ENCODE measurements around the gene ZGPAT.

DNA sequence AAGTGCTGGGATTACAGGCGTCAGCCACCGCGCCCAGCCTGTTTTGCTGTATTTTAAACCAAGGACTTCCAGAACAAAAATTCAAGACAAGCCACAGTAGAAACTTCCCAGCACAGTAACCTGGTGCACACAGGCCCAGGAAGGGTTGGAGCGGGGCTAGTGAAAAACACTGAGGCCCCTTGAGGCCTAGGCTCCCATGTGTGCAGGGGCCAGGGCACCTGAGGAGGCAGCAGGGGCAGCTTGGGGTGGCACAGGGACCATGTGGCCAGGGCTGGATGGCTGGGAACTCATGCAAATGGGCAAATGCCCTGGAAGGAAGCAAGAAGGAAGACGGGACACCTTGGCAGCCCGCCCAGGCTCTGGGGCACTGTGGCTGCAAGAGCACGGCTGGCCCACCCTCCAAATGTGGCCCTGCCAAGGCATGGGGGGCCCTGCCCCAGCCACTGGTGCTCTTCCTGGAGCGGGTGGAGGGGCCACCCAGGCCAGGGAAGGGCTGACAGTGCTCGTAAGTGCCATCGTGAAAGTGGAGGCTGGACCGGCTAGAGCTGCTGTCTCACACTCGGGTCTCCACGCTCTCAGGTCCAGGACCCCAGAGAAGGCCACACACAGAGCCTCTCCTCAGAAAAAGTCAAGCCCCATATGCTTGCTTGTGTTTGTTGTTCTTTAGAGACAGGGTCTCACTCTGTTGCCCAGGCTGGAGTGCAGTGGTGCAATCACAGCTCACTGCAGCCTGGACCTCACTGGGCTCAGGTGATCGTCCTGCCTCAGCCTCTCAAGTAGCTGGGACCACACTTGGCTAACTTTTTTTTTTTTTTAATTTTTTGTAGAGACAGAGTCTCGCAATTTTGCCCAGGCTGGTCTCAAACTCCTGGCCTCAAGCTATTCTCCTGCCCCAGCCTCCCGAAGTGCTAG, 42.0 kb downstream of the ZGPAT start:
- TF ChIP-seq, protein P1, sequence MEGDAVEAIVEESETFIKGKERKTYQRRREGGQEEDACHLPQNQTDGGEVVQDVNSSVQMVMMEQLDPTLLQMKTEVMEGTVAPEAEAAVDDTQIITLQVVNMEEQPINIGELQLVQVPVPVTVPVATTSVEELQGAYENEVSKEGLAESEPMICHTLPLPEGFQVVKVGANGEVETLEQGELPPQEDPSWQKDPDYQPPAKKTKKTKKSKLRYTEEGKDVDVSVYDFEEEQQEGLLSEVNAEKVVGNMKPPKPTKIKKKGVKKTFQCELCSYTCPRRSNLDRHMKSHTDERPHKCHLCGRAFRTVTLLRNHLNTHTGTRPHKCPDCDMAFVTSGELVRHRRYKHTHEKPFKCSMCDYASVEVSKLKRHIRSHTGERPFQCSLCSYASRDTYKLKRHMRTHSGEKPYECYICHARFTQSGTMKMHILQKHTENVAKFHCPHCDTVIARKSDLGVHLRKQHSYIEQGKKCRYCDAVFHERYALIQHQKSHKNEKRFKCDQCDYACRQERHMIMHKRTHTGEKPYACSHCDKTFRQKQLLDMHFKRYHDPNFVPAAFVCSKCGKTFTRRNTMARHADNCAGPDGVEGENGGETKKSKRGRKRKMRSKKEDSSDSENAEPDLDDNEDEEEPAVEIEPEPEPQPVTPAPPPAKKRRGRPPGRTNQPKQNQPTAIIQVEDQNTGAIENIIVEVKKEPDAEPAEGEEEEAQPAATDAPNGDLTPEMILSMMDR (IDR thresholded peaks at IDR 0.05; ENCODE audit: low read depth, low read length, poor library complexity, severe bottlenecking), result no peak
- TF ChIP-seq EZH2phosphoT487 (IDR thresholded peaks at IDR 0.05; ENCODE audit: borderline replicate concordance, low read length), result no peak

Data from DOHH2 (cell line).